NB4 (cell line): ENCODE results near the gene ADGRB2.

Source experiments
- CTCF ChIP-seq: IDR thresholded peaks from one replicate; pipeline ENCODE4 v1.5.1; 2012; ENCODE audit warnings: low read depth, low read length
- MYC ChIP-seq: IDR thresholded peaks from 2 replicates; pipeline ENCODE4 v1.6.1; 2011; ENCODE audit warnings: low read depth, low read length
- POLR2A ChIP-seq: IDR thresholded peaks from 2 replicates; pipeline ENCODE4 v1.6.1; 2011; ENCODE audit warnings: mild to moderate bottlenecking; ENCODE audit not compliant: insufficient read length; ENCODE audit errors: extremely low read depth

DNA sequence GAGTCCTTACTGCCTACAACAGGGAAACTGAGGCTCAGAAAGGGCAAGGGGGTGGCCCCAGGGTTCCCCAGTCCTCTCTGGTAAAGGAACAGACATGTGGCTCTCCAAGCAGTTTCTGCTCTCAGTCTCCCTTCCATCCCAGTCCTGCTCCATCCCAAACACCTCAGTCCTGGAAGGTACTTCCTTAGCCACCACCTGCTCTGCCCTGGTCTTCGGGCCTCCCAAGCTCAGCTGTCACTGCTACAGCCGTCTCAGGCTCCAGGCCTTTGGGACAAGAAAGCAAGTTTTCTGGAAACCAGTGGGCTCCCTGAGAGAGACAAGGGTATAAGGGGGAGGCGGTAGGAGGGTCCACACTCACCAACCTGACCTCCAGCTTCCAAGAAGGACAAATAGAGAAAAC, 23.1 kb upstream of the ADGRB2 start:
- TF ChIP-seq CTCF (no peak), MYC (no peak), POLR2A (no peak)
